ENCODE measurements around the gene FRK.

DNA sequence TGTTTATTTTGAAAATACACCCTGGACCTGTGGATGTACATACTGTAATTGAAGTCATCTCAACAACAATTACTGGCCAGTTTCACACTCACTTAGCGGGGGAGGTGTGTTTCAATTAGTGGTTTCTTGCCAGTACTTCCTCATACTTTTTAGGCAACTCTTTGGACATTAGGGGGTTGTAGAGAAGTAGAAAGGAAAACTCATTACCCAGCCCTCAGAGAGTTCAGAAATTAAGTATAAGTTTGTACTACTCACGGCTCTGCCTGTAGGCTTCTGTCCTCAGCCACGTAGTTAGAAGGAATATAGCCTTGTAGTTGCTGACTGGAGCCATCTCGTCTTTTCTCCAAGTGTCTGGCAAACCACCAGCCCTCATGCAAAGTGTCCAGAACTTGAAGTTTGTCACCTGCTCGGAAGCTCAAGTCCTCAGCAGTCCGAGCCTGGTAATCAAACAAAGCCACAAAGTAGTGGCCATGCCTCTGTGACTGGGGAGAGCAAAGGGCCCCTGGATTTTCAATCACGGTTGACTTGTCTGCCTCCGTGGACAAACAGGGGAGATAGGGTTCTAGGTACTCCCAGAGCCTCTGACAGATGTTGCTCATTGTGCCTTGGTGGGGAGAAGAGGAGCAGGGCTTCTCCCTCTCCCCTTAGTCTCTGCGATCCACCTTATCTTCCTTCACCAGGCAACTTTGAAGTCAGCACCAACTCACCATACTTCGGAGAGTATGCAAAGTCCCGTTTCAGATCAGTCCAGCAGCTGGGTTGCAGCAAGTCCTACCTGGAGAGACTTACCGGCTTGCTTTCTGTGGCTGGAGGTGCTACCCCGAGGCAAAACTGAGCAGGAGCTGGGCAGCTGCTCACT, 749 bp downstream of the FRK start:
- TF ChIP-seq POLR2AphosphoS5 (IDR thresholded peaks at IDR 0.05; ENCODE audit: low read depth, low read length) (no peak), TAF1 (IDR thresholded peaks at IDR 0.05; ENCODE audit: borderline replicate concordance, low read depth, low read length) (no peak)

Data from GM12892 (cell line).